Endodermal cell (in vitro differentiated cells): ENCODE results near the gene CAMTA1. TPM values are rescaled to one million over a fixed set of nuclear protein-coding genes. Genes with fewer than 3 reads are reported as not detected.

Source experiments
- DNase-seq: peaks from one replicate; pipeline ENCODE4 v3.0.0-alpha.2; 2017
- H3K27ac ChIP-seq: 2 replicates; pipeline ENCODE4 v1.5.1; 2013; ENCODE audit warnings: mild to moderate bottlenecking, low read depth, low read length, moderate library complexity
- H3K27me3 ChIP-seq: 2 replicates; pipeline ENCODE4 v1.6.1; 2013; ENCODE audit warnings: mild to moderate bottlenecking, low read length, moderate library complexity; ENCODE audit not compliant: insufficient read depth, control insufficient read depth, poor library complexity, severe bottlenecking
- H3K36me3 ChIP-seq: 2 replicates; pipeline ENCODE4 v1.7.0; 2013; ENCODE audit warnings: mild to moderate bottlenecking, low read length, moderate library complexity; ENCODE audit not compliant: control insufficient read depth, insufficient read depth
- H3K4me1 ChIP-seq: one replicate; pipeline ENCODE4 v1.7.0; 2013; ENCODE audit warnings: low read length; ENCODE audit not compliant: control insufficient read depth, insufficient read depth
- H3K4me3 ChIP-seq: 2 replicates; pipeline ENCODE4 v1.5.1; 2013; ENCODE audit warnings: mild to moderate bottlenecking, low read length, moderate library complexity
- H3K9ac ChIP-seq: 2 replicates; pipeline ENCODE4 v1.6.1; 2013; ENCODE audit warnings: mild to moderate bottlenecking, low read length, moderate library complexity; ENCODE audit not compliant: poor library complexity, severe bottlenecking; ENCODE audit errors: extremely low read depth
- H3K9me3 ChIP-seq: 2 replicates; pipeline ENCODE4 v1.6.1; 2013; ENCODE audit warnings: mild to moderate bottlenecking, low read length, moderate library complexity; ENCODE audit not compliant: control insufficient read depth
- H3K27ac Mint-ChIP-seq: 2 replicates; pipeline ENCODE4 v1.8.0; 2020; ENCODE audit warnings: mixed read lengths
- H3K27me3 Mint-ChIP-seq: 2 replicates; pipeline ENCODE4 v1.8.0; 2021; ENCODE audit warnings: mild to moderate bottlenecking, mixed read lengths; ENCODE audit not compliant: insufficient read depth
- H3K36me3 Mint-ChIP-seq: 2 replicates; pipeline ENCODE4 v1.8.0; 2020; ENCODE audit warnings: low read depth, mixed read lengths
- H3K4me1 Mint-ChIP-seq: 2 replicates; pipeline ENCODE4 v1.8.0; 2020; ENCODE audit warnings: mixed read lengths
- H3K4me3 Mint-ChIP-seq: 2 replicates; pipeline ENCODE4 v1.8.0; 2020; ENCODE audit warnings: mild to moderate bottlenecking, moderate library complexity, mixed read lengths
- H3K9me3 Mint-ChIP-seq: 2 replicates; pipeline ENCODE4 v1.8.0; 2020; ENCODE audit warnings: mild to moderate bottlenecking, mixed read lengths
- WGBS, 2 experiments: methylation state at CpG; one replicate each; pipeline versions ENCODE4 v1.1.5 to v1.1.7; 2013; ENCODE audit warnings: missing lambda C conversion rate in 2 of 2, mixed read lengths in 1 of 2; ENCODE audit not compliant: insufficient coverage in 1 of 2, insufficient read length in 1 of 2; 5-methylcytosine and 5-hydroxymethylcytosine counted together
- total RNA-seq, 2 donors: library from RNA; stranded (reverse); fragmentation: NEBNext Ultra II Directional in 1 of 2; extraction: Animal tissue kit (Norgen Biotek cat#: 25700) in 1 of 2; gene quantifications; 2 replicates in 1 of 2; 3 replicates in 1 of 2; pipeline ENCODE4 v1.2.1, GENCODE V29; 2021
- TF ChIP-seq, protein P1 (sequence below): fragments of 200-600 bp; sonication (generic); conservative IDR thresholded peaks from 2 replicates; pipeline ENCODE4 v1.5.0; 2021; ENCODE audit warnings: antibody characterized with exemption, mild to moderate bottlenecking

Gene CAMTA1
- total RNA-seq, 2 donors from 2014 or later, result 123 to 137 TPM

DNA sequence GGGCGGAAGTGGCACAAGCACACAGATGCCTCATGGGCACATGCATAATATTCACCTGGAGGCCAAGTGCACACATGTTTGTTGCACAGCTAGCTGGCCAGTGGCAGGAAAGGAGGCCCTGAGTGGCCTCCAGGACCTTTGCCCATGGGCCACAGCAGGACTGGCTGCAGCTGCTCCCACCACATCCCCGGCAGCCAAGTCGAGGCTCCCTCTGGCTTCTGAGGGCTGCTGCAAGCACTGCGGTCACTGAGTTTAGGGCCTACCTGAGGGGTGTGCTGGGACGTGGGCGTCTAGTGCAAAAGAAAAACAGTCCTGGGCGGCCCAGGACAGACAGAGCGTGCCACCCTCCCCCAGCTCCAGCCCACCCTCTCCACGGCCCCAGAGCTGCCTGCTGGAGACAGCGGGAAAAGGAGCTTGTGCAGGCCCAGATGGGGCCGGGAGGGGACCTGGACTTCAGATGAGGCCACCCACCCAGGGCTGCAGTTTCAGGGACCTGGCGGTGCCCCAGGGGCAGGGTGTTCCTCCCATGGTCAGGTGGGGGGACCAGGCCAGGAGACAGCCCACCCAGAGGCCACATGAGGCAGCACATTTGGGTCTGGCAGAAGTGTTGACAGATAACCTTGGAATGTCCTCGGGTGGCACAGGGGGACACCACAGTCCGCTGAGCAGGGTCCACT, 720.0 kb downstream of the CAMTA1 start:
- no peak for DNase-seq
- no peaks in the 10 kb centered on the region for H3K4me1 ChIP-seq
- H3K9me3 ChIP-seq, result no peaks in the 10 kb centered on the region
- Mint-ChIP-seq H3K27ac (no peak overlapping the region), H3K4me1 (no peaks in the 10 kb centered on the region), H3K27me3 (no peaks in the 10 kb centered on the region), H3K4me3 (no peak overlapping the region), H3K36me3 (no peaks in the 10 kb centered on the region), H3K9me3 (no peaks in the 10 kb centered on the region)
- TF ChIP-seq, protein P1, sequence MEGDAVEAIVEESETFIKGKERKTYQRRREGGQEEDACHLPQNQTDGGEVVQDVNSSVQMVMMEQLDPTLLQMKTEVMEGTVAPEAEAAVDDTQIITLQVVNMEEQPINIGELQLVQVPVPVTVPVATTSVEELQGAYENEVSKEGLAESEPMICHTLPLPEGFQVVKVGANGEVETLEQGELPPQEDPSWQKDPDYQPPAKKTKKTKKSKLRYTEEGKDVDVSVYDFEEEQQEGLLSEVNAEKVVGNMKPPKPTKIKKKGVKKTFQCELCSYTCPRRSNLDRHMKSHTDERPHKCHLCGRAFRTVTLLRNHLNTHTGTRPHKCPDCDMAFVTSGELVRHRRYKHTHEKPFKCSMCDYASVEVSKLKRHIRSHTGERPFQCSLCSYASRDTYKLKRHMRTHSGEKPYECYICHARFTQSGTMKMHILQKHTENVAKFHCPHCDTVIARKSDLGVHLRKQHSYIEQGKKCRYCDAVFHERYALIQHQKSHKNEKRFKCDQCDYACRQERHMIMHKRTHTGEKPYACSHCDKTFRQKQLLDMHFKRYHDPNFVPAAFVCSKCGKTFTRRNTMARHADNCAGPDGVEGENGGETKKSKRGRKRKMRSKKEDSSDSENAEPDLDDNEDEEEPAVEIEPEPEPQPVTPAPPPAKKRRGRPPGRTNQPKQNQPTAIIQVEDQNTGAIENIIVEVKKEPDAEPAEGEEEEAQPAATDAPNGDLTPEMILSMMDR, result no peak
- no peaks in the 10 kb centered on the region for H3K27me3 ChIP-seq
- no peak overlapping the region for H3K27ac ChIP-seq
- no peaks in the 10 kb centered on the region for H3K36me3 ChIP-seq
- WGBS, 2 experiments, result 90 to 98% methylated on average over 10 to 14 of the region's 14 CpGs
- H3K9ac ChIP-seq, result no peak overlapping the region
- no peak overlapping the region for H3K4me3 ChIP-seq

DNA sequence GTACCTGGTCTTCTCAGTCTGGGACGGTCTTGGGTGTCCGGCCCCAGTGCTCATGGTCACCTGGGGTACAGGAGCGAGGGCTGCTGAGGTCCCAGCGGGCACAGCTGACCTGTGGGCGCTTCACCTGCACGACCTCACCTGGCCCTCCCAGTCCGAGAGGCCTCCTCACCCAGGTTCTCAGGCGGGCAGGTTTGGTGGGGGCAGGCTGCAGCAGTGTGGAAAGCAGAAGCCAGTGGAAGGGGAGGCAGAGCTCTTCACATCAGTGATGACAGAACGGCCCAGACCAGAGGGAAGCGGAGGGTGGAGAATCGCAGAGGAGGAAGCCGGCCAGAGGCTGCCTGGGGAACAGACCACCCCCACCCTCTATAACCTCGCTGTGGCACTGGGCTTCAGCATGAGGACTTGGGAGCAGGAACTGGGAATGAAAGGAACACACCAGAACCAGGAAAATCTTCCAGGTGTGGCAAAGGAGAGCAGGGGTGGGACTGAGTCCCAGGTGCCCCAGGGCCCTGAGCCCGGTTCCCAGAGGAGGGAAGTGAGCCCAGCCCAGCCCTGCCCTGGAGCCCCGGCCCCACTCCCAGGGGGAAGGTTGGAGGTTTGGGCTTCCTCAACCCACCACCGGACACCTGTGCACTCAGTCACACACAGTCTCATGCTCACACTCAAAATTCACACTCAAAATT, 720.7 kb downstream of the CAMTA1 start:
- 86 to 100% methylated on average over 2 to 16 of the region's 16 CpGs for WGBS, 2 experiments
- no peaks in the 10 kb centered on the region for H3K27me3 ChIP-seq
- TF ChIP-seq, protein P1, result no peak
- H3K27ac ChIP-seq, result no peak overlapping the region
- H3K4me3 ChIP-seq, result no peak overlapping the region
- no peaks in the 10 kb centered on the region for H3K4me1 ChIP-seq
- Mint-ChIP-seq H3K4me3 (no peak overlapping the region), H3K27ac (no peak overlapping the region), H3K9me3 (no peaks in the 10 kb centered on the region), H3K4me1 (no peaks in the 10 kb centered on the region), H3K36me3 (no peaks in the 10 kb centered on the region), H3K27me3 (no peaks in the 10 kb centered on the region)
- H3K9me3 ChIP-seq, result no peaks in the 10 kb centered on the region
- DNase-seq, result no peak
- H3K36me3 ChIP-seq, result no peaks in the 10 kb centered on the region
- H3K9ac ChIP-seq, result no peak overlapping the region

DNA sequence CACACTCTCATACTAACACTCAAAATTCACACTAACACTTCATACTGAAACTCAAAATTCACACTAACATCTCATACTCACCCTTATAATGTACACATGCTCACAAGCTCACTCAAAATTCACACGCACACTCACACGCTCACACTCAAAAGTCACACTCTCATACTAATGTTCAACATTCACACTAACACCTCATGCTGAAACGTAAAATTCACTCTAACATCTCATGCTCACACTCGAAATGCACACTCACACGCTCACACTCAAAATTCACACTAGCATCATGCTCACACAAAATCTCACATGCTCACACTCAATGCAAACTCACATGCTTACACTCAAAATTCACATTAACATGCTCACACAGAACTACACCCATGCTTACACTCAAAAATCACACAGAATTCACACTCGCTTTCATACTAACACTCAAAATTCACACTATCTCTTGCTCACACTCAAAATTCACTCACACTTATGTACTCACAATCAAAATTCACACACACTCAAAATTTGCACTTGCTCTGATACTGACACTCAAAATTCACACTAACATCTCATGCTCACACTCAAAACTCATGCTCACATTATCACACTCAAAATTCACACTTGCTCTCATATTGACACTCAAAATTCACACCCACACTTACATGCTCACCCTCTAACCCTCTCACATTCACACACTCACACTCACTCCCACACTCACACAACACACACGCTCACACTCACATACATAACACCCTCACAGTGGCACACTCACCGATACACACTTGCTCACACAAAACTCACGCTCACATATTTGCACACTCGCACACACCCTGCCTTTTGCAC, 721.4 kb downstream of the CAMTA1 start:
- no peak for DNase-seq
- Mint-ChIP-seq H3K27ac (no peak overlapping the region), H3K27me3 (no peaks in the 10 kb centered on the region), H3K4me1 (no peaks in the 10 kb centered on the region), H3K4me3 (no peak overlapping the region), H3K36me3 (no peaks in the 10 kb centered on the region), H3K9me3 (no peaks in the 10 kb centered on the region)
- H3K27me3 ChIP-seq, result no peaks in the 10 kb centered on the region
- H3K9ac ChIP-seq, result no peak overlapping the region
- H3K9me3 ChIP-seq, result no peaks in the 10 kb centered on the region
- no peak overlapping the region for H3K27ac ChIP-seq
- H3K4me3 ChIP-seq, result no peak overlapping the region
- TF ChIP-seq, protein P1, result no peak
- H3K36me3 ChIP-seq, result no peaks in the 10 kb centered on the region
- no peaks in the 10 kb centered on the region for H3K4me1 ChIP-seq
- WGBS, 2 experiments, result 82 to 98% methylated on average over 7 to 10 of the region's 10 CpGs
